ENCODE measurements around the gene AMY2B. TPM values are rescaled to one million over a fixed set of nuclear protein-coding genes. Genes with fewer than 3 reads are reported as not detected.

The AMY2B gene
- total and polyA plus RNA-seq, 2 of the 8 experiments (the other 6 are each of a cell fraction or from before 2014, with no cell fraction given): 2.0 to 2.1 TPM

GRCh38 chr1:103547840-103548239, 23.5 kb upstream of the AMY2B start (continued):
- TF ChIP-seq CHD7 (IDR thresholded peaks at IDR 0.05; ENCODE audit: insufficient replicate concordance, low read length) (no peak), GABPA (IDR thresholded peaks at IDR 0.05; ENCODE audit: borderline replicate concordance, insufficient read depth, low read length) (no peak), MAFK (IDR thresholded peaks at IDR 0.05; ENCODE audit: low read depth, low read length) (no peak), SP2 (IDR thresholded peaks at IDR 0.05; ENCODE audit: low read length) (no peak), POLR2A (IDR thresholded peaks at IDR 0.05; ENCODE audit: control extremely low read depth in 1 of 2, low read depth in 2 of 2, low read length in 2 of 2) (no peak), FOSL1 (IDR thresholded peaks at IDR 0.05; ENCODE audit: insufficient read depth, low read depth, low read length) (no peak), SIN3A (conservative IDR thresholded peaks at IDR 0.05 in 1 of 2, IDR thresholded peaks at IDR 0.05 in 1 of 2; ENCODE audit: low read depth in 1 of 2, low read length in 2 of 2) (no peak), TAF1 (IDR thresholded peaks at IDR 0.05; ENCODE audit: low read depth, low read length) (no peak), TCF12 (IDR thresholded peaks at IDR 0.05; ENCODE audit: low read depth, low read length) (no peak), CHD1 (IDR thresholded peaks at IDR 0.05; ENCODE audit: low read depth, low read length) (no peak), NANOG (IDR thresholded peaks at IDR 0.05; ENCODE audit: insufficient read depth, low read depth, low read length, poor library complexity, severe bottlenecking) (no peak), BACH1 (IDR thresholded peaks at IDR 0.05; ENCODE audit: low read length) (no peak)
